GM21515 (cell line): Measurements from ENCODE around the gene SGO2.
"Not testable (repeated sequence)": the region's sequence is repeated elsewhere in the genome, so short reads cannot be mapped to it uniquely, and the experiment has no call there.

ENCODE experiments used
- ATAC-seq: cut with Tn5 transposase; IDR thresholded peaks from one replicate; pipeline ENCODE4 v1.9.1; 2021; ENCODE audit not compliant: unreplicated experiment

The SGO2 gene

GRCh38 chr2:200588076-200588678 is 62.2 kb downstream of the SGO2 start:
- ATAC-seq: no peak

DNA sequence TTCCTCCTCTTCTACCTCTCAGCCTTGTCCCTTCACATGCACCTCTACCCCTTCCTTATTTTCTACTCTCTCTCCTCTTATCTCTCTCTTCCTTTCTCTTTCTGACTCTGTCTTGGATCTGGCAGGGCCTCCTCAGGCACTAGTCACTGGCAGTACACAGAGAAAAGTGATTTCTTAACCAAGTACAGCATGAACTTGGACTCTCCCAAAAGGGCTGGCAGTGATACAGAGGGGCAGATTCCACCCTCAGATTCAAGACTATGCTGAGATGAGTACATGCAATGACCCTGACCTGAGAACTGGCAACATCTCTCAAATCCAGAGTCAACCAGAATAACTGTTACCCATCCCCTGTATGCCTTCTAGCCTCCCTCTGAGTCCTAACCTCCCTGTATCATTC is 64.1 kb downstream of the SGO2 start:
- no peak for ATAC-seq

DNA sequence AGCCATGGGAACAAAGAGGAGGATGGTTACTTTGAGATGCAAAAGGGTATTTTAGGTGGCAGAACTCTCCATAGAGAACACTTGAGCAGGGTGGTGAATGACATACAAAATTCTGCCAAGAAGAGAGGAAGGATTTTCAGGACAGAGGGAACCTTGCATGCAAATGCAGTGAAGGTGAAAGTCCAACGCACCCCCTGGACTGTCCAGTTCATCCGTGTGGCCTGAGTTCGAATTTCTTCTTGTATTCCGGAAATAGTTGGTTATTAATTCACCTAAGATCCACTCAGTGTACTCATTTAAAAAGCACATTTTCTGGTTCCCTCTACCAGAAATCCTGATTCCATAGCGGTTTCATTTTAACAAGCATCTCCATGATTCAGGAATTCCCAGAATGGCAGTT is 65.3 kb downstream of the SGO2 start:
- ATAC-seq: no peak

GRCh38 chr2:200592406-200593075 is 66.5 kb downstream of the SGO2 start:
- no peak for ATAC-seq

- ATAC-seq: no peak
Observed at GRCh38 chr2:200593905-200594304, 67.9 kb downstream of the SGO2 start.

- no peak for ATAC-seq
Observed at GRCh38 chr2:200595913-200596312, 69.9 kb downstream of the SGO2 start.

DNA sequence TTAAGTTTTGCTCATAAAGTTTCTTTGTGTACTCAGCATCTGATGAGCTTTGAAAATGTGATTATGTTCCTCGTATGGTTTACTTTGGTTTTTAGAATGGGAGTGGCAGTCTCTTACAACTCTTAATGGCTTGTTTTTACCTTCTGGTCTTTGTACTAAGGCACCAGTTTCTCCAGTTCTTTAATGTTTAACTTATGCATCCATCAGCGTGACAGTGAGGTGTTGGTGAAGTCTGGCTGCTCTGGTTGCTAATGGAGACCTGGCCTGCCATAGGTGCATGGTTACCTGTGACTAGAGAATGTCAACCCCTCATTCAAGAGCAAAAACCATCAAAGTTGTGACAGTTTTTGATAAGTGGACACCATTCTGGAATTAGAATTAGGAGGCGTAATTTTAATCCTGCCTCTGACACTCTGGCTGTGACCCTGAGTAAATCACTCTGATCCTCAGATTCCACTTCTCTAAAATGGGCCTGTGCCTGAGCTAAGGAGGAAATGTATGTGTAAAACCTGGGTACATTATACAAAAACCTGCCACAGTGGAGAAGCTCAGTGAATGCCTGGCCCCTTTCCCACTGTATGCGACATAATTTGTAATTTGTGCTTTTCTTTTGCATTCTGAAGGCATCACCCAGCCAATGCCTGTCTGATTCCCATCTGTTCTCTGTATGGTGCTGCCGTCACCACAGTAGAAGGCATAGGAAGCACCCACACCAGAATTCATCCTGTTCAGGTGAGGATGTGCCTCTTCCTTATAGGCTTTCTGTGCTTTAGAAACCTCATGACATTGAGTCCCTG is 71.0 kb downstream of the SGO2 start:
- no peak for ATAC-seq

DNA sequence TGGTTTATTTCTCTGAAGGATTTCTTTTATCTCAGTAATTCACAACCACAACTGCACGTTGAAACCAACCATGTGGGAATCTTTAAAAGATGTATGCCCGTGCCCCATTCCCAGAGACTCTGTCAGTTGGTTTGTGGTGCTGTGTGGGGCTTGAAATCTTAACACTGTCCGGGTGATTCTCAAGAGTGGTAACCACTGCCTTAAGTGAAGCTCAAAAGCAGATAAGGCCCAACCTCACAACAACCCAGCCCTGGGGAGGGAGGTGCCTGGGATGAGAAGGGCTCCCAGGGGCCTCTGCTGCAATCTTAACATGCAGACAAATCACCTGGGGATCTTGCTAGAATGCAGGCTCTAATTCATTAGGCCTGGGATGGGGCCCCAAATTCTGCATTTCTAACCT is 73.2 kb downstream of the SGO2 start:
- no peak for ATAC-seq

DNA sequence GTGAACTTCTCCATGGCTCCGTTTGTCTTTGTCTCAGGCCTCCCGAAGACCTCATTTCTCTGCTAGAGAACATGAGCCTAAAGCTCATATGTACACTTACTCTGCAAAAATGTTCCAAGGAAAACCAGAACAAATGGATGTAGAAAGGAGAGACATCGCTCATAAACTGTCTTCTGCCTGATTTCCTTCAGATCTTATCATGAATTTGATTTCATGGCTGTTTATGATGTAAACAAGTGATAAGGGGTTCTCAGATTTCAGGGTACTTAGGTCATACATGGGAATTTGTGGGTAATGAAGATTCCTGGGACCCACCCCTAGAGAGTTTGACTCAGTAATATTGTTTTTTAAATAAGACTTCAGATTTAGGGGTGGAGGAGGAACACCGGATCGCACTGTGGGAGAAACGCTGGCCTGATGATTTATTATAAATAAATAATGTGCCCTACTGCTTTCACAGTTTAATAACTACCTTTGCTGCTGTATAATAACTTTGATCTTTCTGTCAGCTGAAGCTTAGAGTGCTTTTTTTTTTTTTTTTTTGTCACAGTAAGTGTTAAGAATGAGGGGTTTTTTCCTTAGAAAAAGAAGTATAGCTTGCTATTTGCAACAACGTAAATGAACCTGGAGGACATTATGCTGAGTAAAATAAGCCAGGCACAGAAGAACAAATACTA is 74.7 kb downstream of the SGO2 start:
- no peak for ATAC-seq

DNA sequence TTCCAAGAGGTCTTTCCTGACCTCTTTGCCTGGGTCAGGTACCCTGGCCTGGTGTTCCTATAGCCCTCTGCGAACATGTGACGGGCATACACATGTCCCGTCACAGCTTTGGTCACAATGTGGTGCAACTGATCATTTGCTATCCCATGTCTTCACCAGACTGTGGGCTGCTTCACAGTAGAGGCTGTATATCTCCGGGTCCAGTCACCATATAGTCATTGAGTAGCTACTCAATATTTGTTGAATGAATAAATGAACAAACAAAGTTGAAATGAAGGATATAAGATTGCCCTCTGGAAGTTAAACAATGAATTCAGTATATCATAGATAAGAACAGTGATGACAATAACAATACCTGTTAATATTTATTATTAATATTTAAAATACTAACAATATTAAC is 76.6 kb downstream of the SGO2 start:
- no peak for ATAC-seq

GRCh38 chr2:200603972-200604371 is 78.0 kb downstream of the SGO2 start:
- no peak for ATAC-seq

- no peak for ATAC-seq
Observed at GRCh38 chr2:200604571-200605255, 78.7 kb downstream of the SGO2 start.

DNA sequence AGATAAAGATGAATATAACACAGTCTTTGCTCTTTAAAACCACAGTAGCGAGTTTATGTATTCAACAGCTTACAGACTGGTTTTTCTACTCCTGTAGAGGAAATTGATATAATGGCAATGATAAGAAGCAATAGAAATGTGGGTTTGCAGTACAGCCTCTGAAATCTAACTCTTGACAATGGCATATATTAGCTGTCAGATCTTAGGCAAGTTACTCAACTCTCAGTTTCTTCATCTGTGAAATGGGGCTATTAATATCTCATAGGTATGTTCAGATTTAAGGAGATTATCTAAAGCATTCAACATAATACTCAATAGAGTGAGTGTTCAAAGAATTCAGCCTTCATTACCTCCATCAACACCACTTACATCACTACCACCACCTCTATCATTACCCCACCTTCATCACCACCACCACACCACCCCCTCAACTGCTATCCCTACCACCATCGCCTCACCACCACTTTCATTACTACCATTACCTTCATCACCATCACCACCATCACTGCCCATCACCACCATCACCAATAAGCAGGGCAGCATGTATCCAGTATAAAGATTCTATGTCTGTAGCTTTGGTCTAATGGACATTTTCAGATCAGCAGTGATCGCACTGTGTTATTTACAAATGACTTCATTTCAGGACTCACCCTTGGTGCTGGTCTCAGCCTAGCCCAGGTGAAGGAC is 82.5 kb downstream of the SGO2 start:
- ATAC-seq: no peak

DNA sequence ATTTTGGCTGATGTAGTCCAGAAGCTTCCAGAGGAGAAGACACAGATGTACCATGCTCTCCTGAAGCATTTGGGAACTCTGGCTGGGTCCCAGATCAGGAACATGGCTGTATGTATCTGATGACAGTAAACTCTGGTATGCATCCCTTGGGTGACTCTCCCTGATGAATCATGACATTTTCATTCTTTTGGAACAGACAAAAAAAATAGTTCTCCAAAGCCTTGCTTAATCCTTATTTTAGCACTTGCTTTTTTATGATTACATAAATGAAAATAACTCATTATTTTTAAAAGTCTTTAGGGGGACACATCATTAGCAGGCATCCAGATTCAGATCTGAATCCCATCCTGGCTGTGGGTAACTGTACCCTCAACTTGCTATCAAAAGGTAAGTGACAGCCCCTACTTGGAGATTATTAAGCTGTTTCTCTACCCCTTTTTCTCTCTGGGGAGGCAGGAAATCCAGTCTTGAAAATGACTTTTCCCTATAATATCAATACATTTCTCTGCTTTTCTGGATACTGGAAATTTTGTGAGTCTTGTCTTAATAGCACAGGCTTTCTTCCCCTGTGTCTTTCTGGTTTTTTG is 83.1 kb downstream of the SGO2 start:
- ATAC-seq: no peak

DNA sequence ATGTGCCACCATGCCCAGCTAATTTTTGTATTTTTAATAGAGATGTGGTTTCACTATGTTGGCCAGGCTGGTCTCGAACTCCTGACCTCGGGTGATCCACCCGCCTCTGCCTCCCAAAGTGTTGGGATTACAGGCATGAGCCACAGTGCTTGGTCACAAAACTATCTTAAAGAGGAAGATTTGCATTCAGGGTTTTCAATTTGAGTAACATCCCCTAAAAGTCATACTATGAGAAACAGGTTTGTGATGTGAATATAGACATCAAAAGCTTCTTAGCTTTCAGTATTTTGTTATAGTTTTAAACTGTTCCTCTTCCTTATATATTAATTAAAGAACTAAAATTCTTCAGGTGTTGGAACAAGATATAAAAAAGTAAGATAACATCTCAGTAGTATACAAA is 84.2 kb downstream of the SGO2 start:
- ATAC-seq: not testable (repeated sequence)

GRCh38 chr2:200613692-200614091 is 87.7 kb downstream of the SGO2 start:
- ATAC-seq: no peak

DNA sequence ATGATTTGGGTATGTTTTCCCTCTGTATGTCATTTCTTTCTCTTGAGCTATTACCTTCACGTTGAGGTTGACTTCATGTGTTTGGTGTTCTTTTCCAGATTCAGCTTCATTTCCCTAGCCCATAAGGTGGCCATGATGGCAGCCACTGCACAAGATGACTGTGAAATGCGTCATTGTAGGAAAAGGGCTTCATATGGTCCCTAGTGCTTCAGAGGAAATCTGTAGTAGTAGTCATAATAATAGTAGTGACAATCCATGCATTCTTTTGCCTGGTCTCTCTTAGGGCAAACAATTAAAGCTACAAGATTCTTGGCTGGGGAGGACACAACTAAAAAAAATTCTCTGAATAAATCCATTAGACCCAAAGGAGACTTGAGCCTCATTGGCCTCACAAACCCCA is 88.2 kb downstream of the SGO2 start:
- no peak for ATAC-seq

DNA sequence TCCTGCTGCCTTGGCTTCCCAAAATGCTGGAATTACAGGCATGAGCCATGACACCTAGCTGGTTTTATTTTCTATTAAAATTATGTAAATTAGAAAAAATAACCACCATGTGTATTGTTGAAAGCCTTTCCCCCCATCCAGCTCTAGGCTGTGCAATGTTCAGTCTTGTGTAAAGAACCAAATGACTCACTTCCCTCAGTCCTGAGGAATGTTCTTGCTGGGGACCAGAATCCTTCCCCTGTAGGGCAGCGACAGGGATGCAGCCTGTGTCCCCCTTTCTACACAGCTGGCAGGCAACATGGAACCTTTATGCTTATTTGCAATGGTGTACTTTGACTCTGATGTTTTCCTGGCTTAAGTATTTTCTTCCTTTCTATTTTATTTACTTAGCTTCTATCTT is 89.2 kb downstream of the SGO2 start:
- no peak for ATAC-seq

GRCh38 chr2:200616193-200616592 is 90.2 kb downstream of the SGO2 start:
- no peak for ATAC-seq

- no peak for ATAC-seq
Observed at GRCh38 chr2:200616656-200617055, 90.6 kb downstream of the SGO2 start.
